Breast epithelium (tissue), 4 donors: Measurements from ENCODE around the gene PEMT. TPM values are rescaled to one million over a fixed set of nuclear protein-coding genes. Genes with fewer than 3 reads are reported as not detected.

Source experiments
- DNase-seq, 2 donors: peaks; one replicate each; pipeline ENCODE4 v3.0.0-alpha.2; 2019; ENCODE audit warnings: low spot score in 2 of 2
- H3K27ac ChIP-seq, 2 donors: fragments of 200-600 bp; sonication (generic) in 1 of 2; one replicate each; pipeline ENCODE4 v1.5.1; 2016 to 2019; ENCODE audit warnings: mild to moderate bottlenecking in 1 of 2
- H3K27me3 ChIP-seq, 2 donors: fragments of 200-600 bp; sonication (generic) in 1 of 2; one replicate each; pipeline versions ENCODE4 v1.5.1 to v1.6.0; 2017 to 2019; ENCODE audit warnings: control low read depth in 1 of 2, mild to moderate bottlenecking in 1 of 2
- H3K36me3 ChIP-seq: fragments of 200-600 bp; one replicate; pipeline ENCODE4 v1.5.1; 2019
- H3K4me1 ChIP-seq, 2 donors: fragments of 200-600 bp; sonication (generic); one replicate each; pipeline ENCODE4 v1.5.1; 2016 to 2019; ENCODE audit warnings: control low read depth in 1 of 2
- H3K4me3 ChIP-seq, 3 donors: fragments of 200-600 bp; sonication (generic); 1 replicate in 2 of 3; 2 replicates in 1 of 3; pipeline ENCODE4 v1.5.1; 2016 to 2019; ENCODE audit warnings: mild to moderate bottlenecking in 3 of 3, moderate library complexity in 2 of 3
- H3K9me3 ChIP-seq, 2 donors: fragments of 200-600 bp; sonication (generic) in 1 of 2; one replicate each; pipeline ENCODE4 v1.5.1; 2016 to 2019; ENCODE audit warnings: control low read depth in 1 of 2
- CTCF ChIP-seq, 3 donors: fragments of 450-650 bp; IDR thresholded peaks; one replicate each; pipeline ENCODE4 v1.5.1; 2016 to 2017; ENCODE audit warnings: antibody characterized with exemption in 3 of 3, mild to moderate bottlenecking in 3 of 3, moderate library complexity in 3 of 3
- POLR2A ChIP-seq: fragments of 450-650 bp; IDR thresholded peaks from one replicate; pipeline ENCODE4 v1.6.1; 2016; ENCODE audit warnings: antibody characterized with exemption, mild to moderate bottlenecking, moderate library complexity
- POLR2AphosphoS5 ChIP-seq, 3 donors: sonication (generic); formaldehyde crosslinking; IDR thresholded peaks; one replicate each; pipeline ENCODE4 v1.6.1; 2017; ENCODE audit warnings: antibody characterized with exemption in 3 of 3
- intact Hi-C: fragments of 100-400 bp; cut with DNase I; formaldehyde crosslinking; loops from one replicate; pipeline ENCODE4 v1.15.1; 2023; ENCODE audit warnings: low total_unique reads
- total RNA-seq, 3 donors: library from RNA; depleted of rRNA; stranded (reverse); fragments of >200 nt; gene quantifications; one replicate each; pipeline ENCODE4 v1.1.0, GENCODE V29; 2016

Gene PEMT
- total RNA-seq, 3 donors from 2014 or later = 37.3 to 151 (median 52.4) TPM

DNA sequence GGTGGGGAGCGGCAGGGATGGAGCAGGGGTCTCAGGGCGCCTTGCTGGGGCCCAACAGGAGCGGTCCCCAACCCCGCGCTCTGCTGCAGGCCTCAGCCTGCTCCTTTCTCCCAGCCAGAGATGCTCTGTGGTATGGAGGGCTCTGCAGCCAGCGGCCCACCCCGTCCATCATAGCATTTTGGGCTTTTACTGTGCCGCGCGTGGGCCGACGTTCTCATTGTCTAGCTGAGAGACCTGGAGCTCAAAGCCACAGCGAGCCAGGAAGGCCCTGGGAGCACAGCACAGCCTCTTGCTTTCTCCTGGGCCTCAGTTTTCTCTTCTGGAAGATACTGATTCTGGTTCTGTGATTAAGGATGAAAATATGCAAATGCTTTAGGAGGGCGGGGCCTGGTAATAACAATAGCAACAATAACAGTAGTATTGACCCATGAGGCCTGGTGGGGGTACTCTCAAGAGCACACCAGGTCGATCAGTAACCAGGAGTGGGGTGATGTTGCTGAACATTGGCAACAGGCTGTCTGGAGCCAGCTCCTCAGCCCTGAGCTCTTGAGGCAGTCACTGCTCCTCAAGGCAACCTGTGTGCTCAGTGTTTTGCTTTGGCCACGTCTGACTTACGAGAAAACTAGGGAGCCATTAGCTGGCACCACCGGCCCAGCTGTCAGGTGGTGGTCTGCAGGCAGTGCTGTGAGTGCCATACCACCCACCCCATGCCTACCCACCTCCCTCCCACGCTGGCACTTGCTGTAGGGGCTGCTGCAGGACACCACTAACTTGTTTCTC, 94.3 kb downstream of the PEMT start:
- no peaks in the 10 kb centered on the region for H3K4me1 ChIP-seq
- H3K9me3 ChIP-seq = no peaks in the 10 kb centered on the region
- intact Hi-C loops = loop anchor here (2.0 to 10.0 kb wide), 3 partner anchors 148 to 1282 kb away; partner anchors contain the start of genes NCOR1 and PIGL
- no peak for DNase-seq
- H3K27ac ChIP-seq = peak overlapping the region in 1 of 2 donors; percentile 83
- H3K36me3 ChIP-seq = no peaks in the 10 kb centered on the region
- H3K27me3 ChIP-seq = no peaks in the 10 kb centered on the region
- peak overlapping the region; percentile 65 to 77 (median 70) for H3K4me3 ChIP-seq
- no peak for TF ChIP-seq CTCF (IDR thresholded peaks at IDR 0.05)

DNA sequence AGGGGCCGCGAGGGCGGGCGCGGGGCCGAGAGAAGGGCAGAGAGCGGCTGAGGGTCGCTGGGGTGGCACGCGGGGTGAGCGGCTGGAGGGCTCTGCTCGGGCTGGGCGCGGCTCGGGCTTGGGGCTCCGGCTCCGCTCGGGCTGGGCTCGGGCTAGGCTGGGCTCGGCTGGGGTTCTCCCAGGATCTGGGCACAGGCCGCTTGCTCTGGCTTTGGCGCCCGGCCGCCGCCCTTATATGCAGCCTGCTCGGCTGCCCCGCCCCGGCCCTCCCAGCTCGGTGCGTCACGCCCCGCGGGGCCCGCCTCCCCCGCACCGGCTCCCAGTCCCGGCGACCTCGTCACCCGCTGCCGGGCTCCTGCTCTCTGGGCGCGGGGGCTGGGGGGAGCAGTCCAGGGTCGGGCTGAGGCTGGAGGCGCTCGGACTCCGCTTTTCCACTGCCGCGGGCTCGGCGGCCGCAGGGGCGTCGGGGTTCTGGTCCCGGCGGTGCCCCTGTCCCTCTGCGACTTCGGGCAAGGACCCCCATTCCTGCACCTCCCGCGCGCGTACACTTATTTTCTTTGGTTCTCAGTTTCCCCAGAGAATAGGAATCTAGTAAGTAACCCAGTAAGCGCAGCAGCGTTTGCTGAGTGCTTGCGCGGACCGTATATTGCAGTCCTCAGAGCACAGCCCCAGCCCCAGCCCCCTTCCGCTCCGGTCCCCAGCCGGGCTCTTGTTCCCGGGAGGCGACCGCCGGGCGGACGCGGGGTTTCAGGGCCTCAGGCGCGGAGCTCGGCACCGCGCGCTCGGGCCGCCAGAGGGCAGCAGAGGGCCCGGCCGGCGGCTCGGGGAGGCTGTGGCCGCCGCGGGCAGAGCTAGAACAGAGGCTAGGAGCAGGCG, 95.1 kb downstream of the PEMT start, which contains the start of gene RASD1:
Gene RASD1 (minus strand): TSS at position 207 of the 876 bp plus-strand sequence. CDS start 214 bp downstream, outside the sequence.
- TF ChIP-seq POLR2A (peak; percentile 93), CTCF (IDR thresholded peaks at IDR 0.05) (peak; percentile 58 to 94 (median 70)), POLR2AphosphoS5 (IDR thresholded peaks at IDR 0.05) (peak; percentile 88 to 91 (median 88))
- Histone ChIP-seq H3K27me3 (no peaks in the 10 kb centered on the region), H3K27ac (peak within 1 kb of the TSS; percentile 80 to 83), H3K9me3 (no peaks in the 10 kb centered on the region), H3K4me1 (no peaks in the 10 kb centered on the region), H3K4me3 (peak within 1 kb of the TSS; percentile 65 to 77 (median 70)), H3K36me3 (no peaks in the 10 kb centered on the region)
- peak; percentile 87 to 96 for DNase-seq
- intact Hi-C loops = loop anchor here (2.0 to 10.0 kb wide), 3 partner anchors 148 to 1282 kb away; partner anchors contain the start of genes NCOR1 and PIGL

- no peaks in the 10 kb centered on the region for H3K9me3 ChIP-seq
- intact Hi-C loops = loop anchor here (2.0 to 10.0 kb wide), 3 partner anchors 147 to 1281 kb away; partner anchors contain the start of genes NCOR1 and PIGL
- H3K27me3 ChIP-seq = no peaks in the 10 kb centered on the region
- peak overlapping the region; percentile 80 to 83 for H3K27ac ChIP-seq
- H3K36me3 ChIP-seq = no peaks in the 10 kb centered on the region
- no peaks in the 10 kb centered on the region for H3K4me1 ChIP-seq
- DNase-seq = peak in 1 of 2 donors; percentile 58
- TF ChIP-seq POLR2AphosphoS5 (IDR thresholded peaks at IDR 0.05) (no peak), CTCF (IDR thresholded peaks at IDR 0.05) (no peak), POLR2A (no peak)
- peak overlapping the region; percentile 65 to 77 (median 70) for H3K4me3 ChIP-seq
Measured at GRCh38 chr17:17495536-17496188, 95.8 kb downstream of the PEMT start.

DNA sequence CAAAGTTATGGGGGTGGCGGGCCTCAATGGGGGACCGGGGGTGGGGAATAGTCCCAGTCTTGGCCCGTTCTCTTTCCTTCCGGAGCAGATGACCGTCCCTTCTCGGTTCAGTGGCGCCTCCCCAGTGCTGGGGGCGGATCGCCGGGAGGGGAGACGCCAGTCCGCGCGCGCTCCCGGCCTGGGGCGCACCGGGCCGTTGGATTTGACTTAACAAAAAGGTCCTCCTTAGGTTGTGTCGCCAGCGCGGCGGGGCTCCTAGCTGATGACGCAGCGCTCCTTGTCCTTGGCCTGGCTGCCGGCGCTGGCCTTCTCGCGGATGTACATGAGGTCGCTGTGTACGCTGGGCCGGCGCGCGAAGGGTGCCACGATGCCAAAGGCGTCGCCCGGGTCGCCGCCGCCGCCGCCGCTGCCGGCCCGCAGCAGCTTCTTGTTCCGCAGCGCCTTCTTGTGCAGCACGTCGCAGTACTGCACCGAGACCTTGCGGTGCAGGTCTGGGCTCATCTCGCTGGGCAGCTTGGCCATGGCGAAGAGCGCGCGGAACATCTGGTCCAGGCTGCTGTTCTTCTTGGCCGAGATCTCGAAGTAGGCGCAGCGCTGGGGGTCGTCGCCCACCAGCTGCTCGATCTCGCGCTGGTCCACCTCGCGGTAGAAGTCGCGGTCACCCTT, 96.5 kb downstream of the PEMT start:
- DNase-seq = peak in 1 of 2 donors; percentile 57
- Histone ChIP-seq H3K36me3 (no peaks in the 10 kb centered on the region), H3K4me3 (peak overlapping the region; percentile 65 to 77 (median 70)), H3K27me3 (no peaks in the 10 kb centered on the region), H3K27ac (peak overlapping the region; percentile 80 to 83), H3K4me1 (no peaks in the 10 kb centered on the region), H3K9me3 (no peaks in the 10 kb centered on the region)
- TF ChIP-seq POLR2A (no peak), CTCF (IDR thresholded peaks at IDR 0.05) (no peak), POLR2AphosphoS5 (IDR thresholded peaks at IDR 0.05) (no peak)
- intact Hi-C loops = loop anchor here (10.0 kb wide), 2 partner anchors 150 to 1280 kb away; partner anchors contain the start of genes NCOR1 and PIGL
